IPS DF 4.7 (cell line): ENCODE data around the gene HOXA2.

ENCODE experiments used
- DNase-seq: peaks from one replicate; pipeline ENCODE4 v3.0.0-alpha.2; 2013; ENCODE audit warnings: low spot score; ENCODE audit errors: extremely low read depth

The HOXA2 gene

DNA sequence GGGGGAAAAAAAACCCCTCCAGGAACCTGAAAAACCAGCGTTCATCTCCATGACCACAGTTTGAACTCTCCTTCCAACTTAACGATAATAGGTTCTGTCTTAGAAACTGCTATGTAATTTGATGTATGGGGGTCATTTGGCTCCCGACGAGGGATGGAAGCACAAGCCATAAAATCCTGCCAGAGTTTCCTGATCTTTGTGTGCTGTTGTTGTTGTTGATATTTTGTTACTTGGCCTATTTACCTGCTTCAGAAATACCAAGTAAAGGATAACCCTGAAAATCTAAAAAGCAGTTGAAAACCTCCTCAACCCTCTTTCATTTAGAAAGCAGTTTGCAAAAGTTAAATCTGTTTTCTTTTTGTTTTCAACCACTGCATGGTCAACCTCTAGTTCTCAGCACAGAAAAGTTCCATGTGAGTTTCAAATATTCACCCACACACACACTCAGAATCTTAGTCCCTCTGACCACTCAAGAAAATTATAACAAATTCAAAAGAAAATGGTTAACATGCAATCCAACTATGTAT lies 9.3 kb upstream of the HOXA2 start:
- no peak for DNase-seq

DNA sequence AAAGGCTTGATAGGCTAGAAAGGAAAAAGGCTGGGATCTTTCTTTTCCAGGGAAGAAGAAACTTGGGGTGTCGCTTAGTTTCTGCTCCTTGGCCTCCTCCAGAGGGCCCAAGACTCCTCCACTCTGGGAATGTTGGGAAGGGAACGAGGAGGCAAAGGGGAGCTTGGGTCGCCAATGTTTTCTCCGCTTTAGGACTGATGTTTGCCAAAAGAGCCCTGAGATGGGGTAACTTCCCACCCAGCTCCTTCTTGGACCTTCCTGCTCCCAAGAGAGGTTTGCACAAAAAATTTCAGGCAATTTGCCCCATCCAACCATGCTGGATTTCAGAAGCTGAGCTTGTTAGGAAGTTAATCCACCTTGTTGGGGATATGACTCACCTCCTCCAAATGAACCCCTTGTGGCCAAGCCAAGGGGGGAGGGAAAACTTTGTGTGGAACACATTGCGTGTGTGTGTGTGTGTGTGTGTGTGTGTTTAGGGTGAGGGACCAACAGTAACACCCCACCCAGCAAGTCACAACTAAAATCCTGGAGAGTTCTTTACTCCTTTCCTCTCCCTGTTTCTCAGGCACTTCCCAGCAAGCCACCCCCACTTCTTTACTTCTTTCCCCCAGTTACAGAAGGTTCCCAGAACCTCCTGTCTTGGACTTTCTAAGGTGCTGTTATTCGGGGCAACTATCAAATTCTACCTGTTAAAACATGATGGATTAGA lies 8.7 kb upstream of the HOXA2 start:
- no peak for DNase-seq

GRCh38 chr7:27110186-27111031 lies 7.9 kb upstream of the HOXA2 start:
- DNase-seq, result no peak

DNA sequence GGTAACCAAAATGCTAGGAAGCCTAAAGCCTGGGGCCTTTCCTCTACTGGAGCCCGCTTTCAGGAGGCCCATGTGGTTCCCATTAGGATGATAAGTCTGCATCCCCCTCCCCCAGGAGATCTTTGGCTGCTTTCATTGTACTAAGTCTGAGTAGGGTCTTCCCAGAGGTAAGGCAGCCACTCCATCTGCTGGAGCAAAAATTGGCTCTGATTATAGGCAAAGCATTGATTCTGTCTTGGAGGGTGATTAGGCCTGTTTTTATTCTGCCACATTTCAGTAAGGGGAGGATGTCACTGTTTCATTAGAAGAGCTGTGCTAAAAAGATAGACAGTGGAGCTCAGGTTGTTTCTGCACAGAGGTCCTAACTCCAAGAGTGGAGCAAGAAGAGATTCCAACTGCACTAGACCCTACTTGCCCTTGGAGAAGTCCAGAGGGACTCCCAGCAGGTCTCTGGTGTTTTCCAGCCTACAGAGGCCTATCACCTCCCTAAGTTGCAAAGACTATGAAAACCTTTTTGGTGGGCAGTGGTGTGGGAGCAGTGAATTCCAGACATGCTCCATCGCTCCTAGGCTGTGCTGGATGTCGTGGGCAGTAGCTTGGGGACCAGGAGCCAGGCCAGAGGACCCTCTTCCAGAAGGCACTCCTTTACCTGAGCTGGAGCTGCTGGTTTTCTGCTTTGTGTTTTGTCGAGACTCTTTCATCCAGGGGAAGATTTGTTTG lies 7.1 kb upstream of the HOXA2 start:
- no peak for DNase-seq

- DNase-seq, result no peak
Observed at GRCh38 chr7:27108390-27109127, 6.1 kb upstream of the HOXA2 start.

- DNase-seq, result no peak
Observed at GRCh38 chr7:27107391-27108381, 5.2 kb upstream of the HOXA2 start.

DNA sequence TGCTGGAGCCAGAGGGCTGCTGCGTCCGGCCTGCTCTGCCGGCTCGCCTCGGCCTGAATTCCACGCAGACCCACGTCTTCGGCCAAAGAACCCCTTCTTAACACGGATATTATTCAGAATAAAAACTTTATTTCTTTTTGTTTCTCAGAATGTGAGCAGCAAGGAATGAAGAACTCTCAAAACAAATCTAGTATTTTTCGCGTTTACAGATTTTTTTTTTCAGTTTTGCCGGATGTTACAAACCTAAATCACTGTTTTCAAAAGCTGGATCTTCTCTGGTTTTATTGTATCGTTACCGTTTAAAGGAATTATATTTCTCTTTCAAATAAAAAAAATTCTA lies 4.4 kb upstream of the HOXA2 start:
- DNase-seq, result no peak

- no peak for DNase-seq
Observed at GRCh38 chr7:27106181-27106900, 3.9 kb upstream of the HOXA2 start.

- no peak for DNase-seq
Observed at GRCh38 chr7:27105301-27106031, 3.0 kb upstream of the HOXA2 start.

DNA sequence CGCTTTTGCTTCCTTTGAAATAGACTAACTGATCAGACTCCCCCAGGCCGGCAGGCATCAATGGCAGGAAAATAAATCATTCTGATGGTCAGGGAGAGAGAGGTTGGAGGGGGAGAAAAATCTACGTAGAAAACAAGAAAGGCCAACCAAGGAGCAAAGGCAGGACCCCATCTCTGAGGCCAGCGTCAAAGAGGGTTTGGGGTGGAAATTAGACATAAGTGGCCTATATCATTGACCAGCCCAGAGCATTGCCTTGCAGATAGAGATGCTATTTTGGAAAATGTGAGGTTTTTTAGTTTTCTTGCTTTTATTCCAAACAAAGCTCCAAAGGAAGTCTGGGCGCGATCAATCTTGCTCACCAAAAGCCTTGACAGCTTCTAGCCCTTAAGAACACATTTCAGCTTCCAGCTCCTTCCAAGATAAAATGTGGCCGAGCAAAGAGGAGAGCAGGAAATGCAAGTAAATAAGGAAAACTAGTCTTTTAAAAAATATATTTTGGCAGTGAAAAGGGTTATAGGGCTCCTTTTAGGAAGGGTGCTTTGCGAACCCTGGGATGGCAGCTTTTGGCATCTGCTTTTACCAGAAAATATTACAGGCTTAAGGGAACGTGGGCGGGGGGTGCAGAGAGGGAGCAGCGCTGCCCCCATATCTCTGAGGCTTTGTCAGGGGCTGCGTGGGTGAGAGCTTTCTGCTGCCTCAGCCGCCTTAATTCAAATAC lies 2.0 kb upstream of the HOXA2 start:
- no peak for DNase-seq

DNA sequence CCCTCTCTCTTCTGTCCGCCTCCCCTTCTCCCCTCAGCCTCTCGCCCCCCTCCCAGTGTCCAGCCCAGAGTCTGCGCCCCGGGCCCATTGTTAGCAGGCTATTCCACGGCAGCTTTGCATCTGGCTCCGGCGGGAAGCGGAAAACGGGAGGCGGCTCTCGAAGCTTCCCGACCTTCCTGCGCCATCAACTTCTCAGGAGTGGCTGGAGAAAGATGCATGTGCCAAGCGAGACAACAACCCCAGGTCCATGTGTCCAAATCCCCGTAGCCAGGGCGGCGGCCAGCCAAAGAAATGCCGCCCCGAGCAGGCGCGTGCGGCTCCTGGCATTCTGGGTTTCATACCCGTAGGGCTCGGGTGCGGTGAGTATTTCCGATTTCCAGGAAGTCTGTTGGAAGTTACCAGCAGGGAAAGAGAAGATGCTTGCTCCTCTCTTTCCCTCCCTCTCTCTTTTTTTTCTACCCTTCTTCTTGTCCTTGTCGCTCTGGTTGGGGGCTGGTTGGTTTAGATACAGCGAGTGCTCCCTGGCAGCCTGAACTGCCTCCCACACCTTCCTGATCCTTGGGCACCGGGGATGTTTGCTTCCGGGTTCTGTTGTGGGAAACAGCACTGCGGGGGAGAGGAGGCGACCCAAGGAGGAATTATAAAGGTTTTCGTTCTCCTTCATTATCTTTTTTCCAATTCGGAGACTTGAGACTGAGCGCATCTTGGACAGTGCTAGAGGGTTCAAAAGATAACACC lies 1.2 kb upstream of the HOXA2 start:
- no peak for DNase-seq

- DNase-seq, result no peak
Observed at GRCh38 chr7:27101957-27102580, 414 bp downstream of the HOXA2 start.

- DNase-seq, result no peak
Observed at GRCh38 chr7:27101171-27101956, 1.1 kb downstream of the HOXA2 start.

- no peak for DNase-seq
Observed at GRCh38 chr7:27100694-27101170, 1.8 kb downstream of the HOXA2 start.

GRCh38 chr7:27099453-27100370 lies 2.8 kb downstream of the HOXA2 start:
- no peak for DNase-seq
